ENCODE results near the gene PIGR. TPM values are rescaled to one million over a fixed set of nuclear protein-coding genes. Genes with fewer than 3 reads are reported as not detected.

Gene PIGR
- total RNA-seq, 2 experiments from 2014 or later = 0.07 TPM; not detected in 1

DNA sequence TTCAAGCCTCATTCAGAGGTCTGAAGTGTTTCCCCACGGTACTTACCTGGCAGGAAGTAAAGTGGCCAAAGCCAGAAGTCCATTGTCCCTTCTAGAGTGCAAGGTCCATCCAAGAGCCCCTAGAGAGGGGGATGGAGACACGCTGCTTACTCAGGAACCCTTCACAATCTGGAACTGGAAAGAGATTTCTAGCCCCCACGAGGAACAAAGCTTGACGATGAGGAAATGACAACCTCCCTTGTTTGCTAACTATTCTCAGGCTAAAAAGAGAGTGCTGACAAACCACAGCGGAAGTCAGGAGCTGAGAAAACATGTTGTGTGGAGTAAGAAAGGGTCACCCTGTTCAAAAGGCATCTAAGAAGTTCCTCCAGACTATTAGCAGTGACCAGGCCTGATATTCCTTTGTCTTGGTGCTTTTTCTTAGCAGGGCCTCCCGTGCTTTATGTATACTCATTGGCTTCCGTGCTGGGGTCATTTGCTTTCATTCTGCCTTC lies 24.4 kb downstream of the PIGR start, which contains the start of gene FCMR:
FCMR (minus strand) TSS at position 170 of the 494 bp plus-strand sequence; CDS start at position 83, 87 bp downstream.
- POLR2A ChIA-PET = interaction anchor here (0.8 to 2.5 kb wide), 6 partner anchors 8 to 400 kb away, joined by 3 to 15 read pairs (median 6); partner anchors contain the start of gene CD55

GRCh38 chr1:206918076-206918475 lies 28.2 kb downstream of the PIGR start:
- Mint-ChIP-seq H3K9me3 (no peaks in the 10 kb centered on the region), H3K36me3 (ENCODE audit: low read depth) (peaks cover 58% of the 10 kb centered on the region), H3K27me3 (no peaks in the 10 kb centered on the region), H3K27ac (peak overlapping the region; percentile 89), H3K4me3 (peak overlapping the region; percentile 75), H3K4me1 (ENCODE audit: low read depth) (peaks cover 64% of the 10 kb centered on the region)
- ATAC-seq (no peak), DNase-seq (no peak)
- intact Hi-C loops (cut with micrococcal nuclease) = no loop called here
- ChIA-PET POLR2A (interaction anchor here (0.6 to 2.9 kb wide), 9 partner anchors 9 to 201 kb away, joined by 3 to 12 read pairs (median 3); no protein-coding TSS in a partner anchor), CTCF (interaction anchor here (0.9 to 12.9 kb wide), 16 partner anchors 11 to 260 kb away, joined by 3 to 289 read pairs (median 6); partner anchors contain the start of gene IL20)
- TF ChIP-seq, protein P1, sequence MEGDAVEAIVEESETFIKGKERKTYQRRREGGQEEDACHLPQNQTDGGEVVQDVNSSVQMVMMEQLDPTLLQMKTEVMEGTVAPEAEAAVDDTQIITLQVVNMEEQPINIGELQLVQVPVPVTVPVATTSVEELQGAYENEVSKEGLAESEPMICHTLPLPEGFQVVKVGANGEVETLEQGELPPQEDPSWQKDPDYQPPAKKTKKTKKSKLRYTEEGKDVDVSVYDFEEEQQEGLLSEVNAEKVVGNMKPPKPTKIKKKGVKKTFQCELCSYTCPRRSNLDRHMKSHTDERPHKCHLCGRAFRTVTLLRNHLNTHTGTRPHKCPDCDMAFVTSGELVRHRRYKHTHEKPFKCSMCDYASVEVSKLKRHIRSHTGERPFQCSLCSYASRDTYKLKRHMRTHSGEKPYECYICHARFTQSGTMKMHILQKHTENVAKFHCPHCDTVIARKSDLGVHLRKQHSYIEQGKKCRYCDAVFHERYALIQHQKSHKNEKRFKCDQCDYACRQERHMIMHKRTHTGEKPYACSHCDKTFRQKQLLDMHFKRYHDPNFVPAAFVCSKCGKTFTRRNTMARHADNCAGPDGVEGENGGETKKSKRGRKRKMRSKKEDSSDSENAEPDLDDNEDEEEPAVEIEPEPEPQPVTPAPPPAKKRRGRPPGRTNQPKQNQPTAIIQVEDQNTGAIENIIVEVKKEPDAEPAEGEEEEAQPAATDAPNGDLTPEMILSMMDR (IDR thresholded peaks at IDR 0.05) = no peak

More for the DNA sequence above, 24.4 kb downstream of the PIGR start, which contains the start of gene FCMR:
- H3K4me3 Mint-ChIP-seq = no peak within 1 kb of the TSS
- TF ChIP-seq, protein P1 (IDR thresholded peaks at IDR 0.05) = no peak
- H3K4me1 Mint-ChIP-seq (ENCODE audit: low read depth) = peaks cover 33% of the 10 kb centered on the region
- H3K9me3 Mint-ChIP-seq = no peaks in the 10 kb centered on the region
- CTCF ChIA-PET = interaction anchor here (1.0 to 12.9 kb wide), 12 partner anchors 9 to 258 kb away, joined by 3 to 289 read pairs (median 7); partner anchors contain the start of gene IL20
- H3K36me3 Mint-ChIP-seq (ENCODE audit: low read depth) = peaks cover 31% of the 10 kb centered on the region
- peak; percentile 63 for DNase-seq
- H3K27me3 Mint-ChIP-seq = no peaks in the 10 kb centered on the region
- H3K27ac Mint-ChIP-seq = no peak within 1 kb of the TSS
- intact Hi-C loops (cut with micrococcal nuclease) = no loop called here
- ATAC-seq = no peak

DNA sequence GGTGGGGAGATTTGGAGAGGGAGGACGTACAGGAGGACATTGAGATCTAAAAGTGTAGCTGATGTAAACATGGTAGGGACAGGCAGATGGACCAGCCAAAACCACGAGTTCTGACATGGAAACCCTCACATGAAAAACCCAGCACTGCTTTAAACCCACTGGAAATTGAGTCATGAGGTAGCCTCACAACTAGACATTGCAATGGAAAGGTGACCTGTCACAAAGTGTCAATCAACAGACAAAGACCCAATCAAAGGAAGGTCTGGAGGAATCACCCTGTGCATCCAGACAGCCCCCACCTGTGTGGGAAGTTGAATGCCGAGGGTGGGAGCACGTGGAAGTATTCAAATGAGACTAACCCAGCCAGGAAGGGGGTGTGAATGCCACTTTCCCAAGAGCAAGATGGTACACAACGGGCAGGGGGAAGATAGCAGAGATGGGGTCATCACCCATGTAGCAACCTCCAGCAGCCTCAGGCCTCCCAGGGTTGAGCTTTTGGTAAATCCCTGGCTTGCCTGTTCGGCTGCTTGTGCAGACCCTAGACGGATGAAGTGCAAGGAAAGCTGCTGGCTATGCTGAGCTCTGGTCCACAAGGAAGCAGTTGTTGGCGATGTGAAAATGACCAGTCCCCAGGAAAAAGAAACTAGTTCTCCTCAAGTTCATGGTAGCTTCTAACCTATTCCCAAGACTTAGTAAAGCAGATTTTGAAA lies 30.1 kb downstream of the PIGR start:
- intact Hi-C loops (cut with micrococcal nuclease) = no loop called here
- ChIA-PET CTCF (interaction anchor here (1.1 to 12.9 kb wide), 10 partner anchors 9 to 190 kb away, joined by 3 to 289 read pairs (median 32); partner anchors contain the start of gene IL20), POLR2A (interaction anchor here (1.2 to 2.2 kb wide), 4 partner anchors 7 to 58 kb away, joined by 4 to 7 read pairs (median 6); no protein-coding TSS in a partner anchor)
- DNase-seq = no peak
- H3K27ac Mint-ChIP-seq = peak overlapping the region; percentile 89
- H3K9me3 Mint-ChIP-seq = no peaks in the 10 kb centered on the region
- H3K4me1 Mint-ChIP-seq (ENCODE audit: low read depth) = peaks cover 81% of the 10 kb centered on the region
- ATAC-seq = peak; percentile 34
- H3K27me3 Mint-ChIP-seq = no peaks in the 10 kb centered on the region
- peaks cover 72% of the 10 kb centered on the region for H3K36me3 Mint-ChIP-seq (ENCODE audit: low read depth)
- peak overlapping the region; percentile 75 for H3K4me3 Mint-ChIP-seq
- TF ChIP-seq, protein P1 (IDR thresholded peaks at IDR 0.05) = no peak

GRCh38 chr1:206915030-206915735 lies 31.1 kb downstream of the PIGR start:
- Mint-ChIP-seq H3K27me3 (no peaks in the 10 kb centered on the region), H3K36me3 (ENCODE audit: low read depth) (peaks cover 69% of the 10 kb centered on the region), H3K4me3 (peak overlapping the region; percentile 75), H3K9me3 (no peaks in the 10 kb centered on the region), H3K27ac (peak overlapping the region; percentile 89), H3K4me1 (ENCODE audit: low read depth) (peaks cover 81% of the 10 kb centered on the region)
- ChIA-PET POLR2A (interaction anchor here (0.5 to 1.4 kb wide), 2 partner anchors 57 to 409 kb away, joined by 3 to 4 read pairs; no protein-coding TSS in a partner anchor), CTCF (interaction anchor here (0.8 to 12.9 kb wide), 11 partner anchors 8 to 194 kb away, joined by 3 to 289 read pairs (median 47); partner anchors contain the start of gene IL20)
- intact Hi-C loops (cut with micrococcal nuclease) = no loop called here
- ATAC-seq = no peak
- TF ChIP-seq, protein P1 (IDR thresholded peaks at IDR 0.05) = no peak
- DNase-seq = no peak

All from activated CD8-positive, alpha-beta T cell treated with anti-CD3 and anti-CD28 coated beads for 36 hours (primary cell).